Measurements from ENCODE around the gene UBAC2.

The UBAC2 gene

DNA sequence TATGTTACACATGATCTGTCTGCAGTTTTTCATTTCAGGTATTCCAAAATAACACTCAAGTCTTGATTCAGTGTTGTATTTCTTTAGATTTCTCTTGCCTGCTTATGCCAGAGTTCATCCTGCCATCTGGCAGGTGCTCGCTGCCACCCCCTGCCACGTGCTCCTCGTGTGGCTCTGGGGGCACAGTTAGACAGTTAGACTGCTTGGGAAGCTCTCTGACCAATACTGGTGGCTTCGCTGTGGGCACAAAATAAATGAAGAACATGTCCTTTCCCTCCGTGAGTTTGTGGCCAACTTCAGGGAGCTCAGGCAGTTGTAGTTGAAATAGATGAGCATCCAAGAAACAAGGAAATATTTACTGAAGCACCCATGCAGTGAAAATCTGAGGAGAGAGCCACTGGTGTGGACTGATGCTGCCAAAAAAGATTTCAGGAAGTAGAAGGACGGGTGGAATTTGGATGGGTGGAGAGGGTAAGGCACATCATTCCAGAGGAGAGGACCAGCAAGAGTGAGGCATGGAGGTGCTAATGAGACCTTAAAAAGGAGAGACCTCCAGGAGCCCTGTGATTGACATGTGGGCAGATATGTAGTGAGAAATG is 144.1 kb downstream of the UBAC2 start:
- no peak for DNase-seq

- DNase-seq, result no peak
Observed at GRCh38 chr13:99345345-99345744, 144.7 kb downstream of the UBAC2 start.

DNA sequence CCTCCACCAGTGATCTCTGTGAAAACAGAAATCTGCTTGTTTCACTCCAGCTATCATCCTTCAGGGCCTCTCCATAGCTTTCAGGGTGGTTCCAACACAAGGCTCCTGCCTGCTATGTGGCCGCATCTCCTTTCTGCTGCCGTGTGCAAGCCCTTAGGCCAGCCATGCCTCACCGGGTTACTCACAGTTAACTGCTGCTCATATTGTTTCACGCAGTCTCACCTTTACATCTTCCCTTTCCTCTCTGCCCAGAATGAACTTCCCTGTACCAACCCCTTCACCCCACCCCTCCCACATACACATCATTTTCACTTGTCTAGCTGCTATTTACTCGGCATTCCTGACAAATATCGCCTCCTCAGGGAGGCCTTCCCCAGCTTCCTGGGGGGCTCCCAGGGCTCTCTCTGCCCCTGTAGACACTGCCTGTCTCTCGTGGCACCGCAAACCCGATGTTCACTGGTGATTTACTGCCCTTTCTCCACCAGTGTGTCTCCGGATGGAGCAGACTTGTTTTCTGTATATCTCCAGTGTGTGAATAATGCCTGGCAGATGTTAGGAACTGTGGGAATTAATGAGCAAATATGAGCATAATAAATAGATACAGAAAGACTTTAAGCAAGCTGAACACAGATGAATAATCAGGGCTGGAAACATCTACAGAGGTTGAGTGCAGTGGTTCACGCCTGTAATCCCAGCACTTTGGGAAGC is 145.8 kb downstream of the UBAC2 start:
- DNase-seq, result no peak

GRCh38 chr13:99347335-99347878 is 146.8 kb downstream of the UBAC2 start:
- DNase-seq, result no peak

- DNase-seq, result no peak
Observed at GRCh38 chr13:99347911-99348451, 147.3 kb downstream of the UBAC2 start.

DNA sequence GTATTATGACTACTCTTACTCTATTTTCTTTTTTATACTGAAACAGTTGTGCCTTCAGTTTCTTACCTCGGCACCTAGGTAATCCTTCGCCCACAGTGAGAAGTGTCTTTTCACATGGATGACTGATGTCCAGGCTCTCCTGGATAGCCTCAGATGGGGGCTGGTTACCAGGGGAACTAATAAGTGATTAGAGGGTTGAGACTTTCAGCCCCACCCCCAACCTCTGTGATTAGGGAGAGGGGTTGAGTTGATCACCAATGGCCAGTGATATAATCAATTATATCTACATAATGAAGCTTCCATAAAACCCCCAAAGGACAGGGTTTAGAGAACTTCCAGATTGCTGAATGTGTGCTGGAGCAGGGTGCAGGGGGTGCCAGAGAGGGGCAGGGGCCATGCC is 149.5 kb downstream of the UBAC2 start:
- DNase-seq, result no peak

DNA sequence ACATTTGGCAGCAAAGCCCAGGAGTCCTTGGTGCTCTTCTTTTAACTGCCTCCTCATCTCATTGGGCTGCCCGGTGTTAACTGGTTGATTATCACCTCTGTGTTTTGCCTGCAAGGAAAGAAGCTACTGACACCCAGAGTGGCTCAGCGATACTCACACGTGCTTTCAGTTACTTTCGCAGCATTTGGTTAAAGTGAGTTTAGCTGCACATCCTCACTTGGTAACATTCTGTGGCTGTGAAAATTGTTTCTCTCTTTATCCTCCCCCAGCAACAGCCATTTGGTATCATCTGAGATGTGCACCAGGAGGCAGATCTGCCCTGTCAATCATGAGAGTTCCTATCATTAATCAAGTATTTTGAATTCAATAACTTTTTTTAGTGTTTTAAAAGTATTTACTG is 151.1 kb downstream of the UBAC2 start:
- DNase-seq, result peak; percentile 63

DNA sequence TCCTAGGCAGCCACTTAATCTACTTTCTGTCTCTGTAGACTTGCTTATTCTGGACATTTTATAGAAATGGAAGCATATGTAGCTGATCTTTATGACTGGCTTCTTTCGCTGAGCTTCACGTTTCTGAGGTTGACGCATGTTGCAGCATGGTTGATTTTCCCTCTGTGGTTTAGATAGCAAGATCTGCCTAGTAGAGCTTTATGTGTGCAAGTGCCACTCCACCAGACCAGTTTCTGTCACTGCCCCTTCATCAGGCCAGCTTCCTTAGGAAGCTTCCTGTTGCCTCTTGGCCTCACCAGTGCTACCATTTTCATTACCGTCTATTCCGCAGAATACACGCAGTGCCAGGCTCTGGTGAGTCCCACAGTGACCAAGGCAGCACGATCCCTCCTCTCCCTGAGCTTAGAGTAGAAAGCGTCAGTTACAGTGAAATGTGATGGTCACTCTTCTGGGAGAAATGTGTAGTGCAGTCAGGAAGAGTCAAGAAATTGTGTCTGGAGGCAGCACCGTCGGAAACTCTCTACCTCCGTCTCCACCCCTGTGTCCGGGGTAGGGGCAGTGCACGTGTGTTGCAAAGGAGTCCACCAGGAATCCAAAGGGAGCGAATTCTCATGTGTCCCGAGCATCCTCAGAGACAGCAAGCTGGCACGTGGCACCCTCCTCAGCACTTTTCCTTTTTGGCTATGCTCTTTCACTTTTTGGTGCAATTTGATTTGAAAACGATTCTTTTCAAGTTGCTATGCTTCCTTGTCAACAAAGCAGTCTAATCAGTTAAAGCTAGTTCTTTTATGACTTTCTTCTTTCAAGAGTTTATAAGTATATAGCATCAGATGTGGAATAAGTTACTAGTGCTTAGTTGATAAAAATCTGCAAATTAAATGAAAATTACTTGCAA is 151.9 kb downstream of the UBAC2 start:
- peak; percentile 46 for DNase-seq

- no peak for DNase-seq
Observed at GRCh38 chr13:99353246-99353600, 152.6 kb downstream of the UBAC2 start.

GRCh38 chr13:99353836-99354235 is 153.2 kb downstream of the UBAC2 start:
- peak; percentile 43 for DNase-seq

GRCh38 chr13:99354371-99354951 is 153.8 kb downstream of the UBAC2 start:
- peak; percentile 53 for DNase-seq

DNA sequence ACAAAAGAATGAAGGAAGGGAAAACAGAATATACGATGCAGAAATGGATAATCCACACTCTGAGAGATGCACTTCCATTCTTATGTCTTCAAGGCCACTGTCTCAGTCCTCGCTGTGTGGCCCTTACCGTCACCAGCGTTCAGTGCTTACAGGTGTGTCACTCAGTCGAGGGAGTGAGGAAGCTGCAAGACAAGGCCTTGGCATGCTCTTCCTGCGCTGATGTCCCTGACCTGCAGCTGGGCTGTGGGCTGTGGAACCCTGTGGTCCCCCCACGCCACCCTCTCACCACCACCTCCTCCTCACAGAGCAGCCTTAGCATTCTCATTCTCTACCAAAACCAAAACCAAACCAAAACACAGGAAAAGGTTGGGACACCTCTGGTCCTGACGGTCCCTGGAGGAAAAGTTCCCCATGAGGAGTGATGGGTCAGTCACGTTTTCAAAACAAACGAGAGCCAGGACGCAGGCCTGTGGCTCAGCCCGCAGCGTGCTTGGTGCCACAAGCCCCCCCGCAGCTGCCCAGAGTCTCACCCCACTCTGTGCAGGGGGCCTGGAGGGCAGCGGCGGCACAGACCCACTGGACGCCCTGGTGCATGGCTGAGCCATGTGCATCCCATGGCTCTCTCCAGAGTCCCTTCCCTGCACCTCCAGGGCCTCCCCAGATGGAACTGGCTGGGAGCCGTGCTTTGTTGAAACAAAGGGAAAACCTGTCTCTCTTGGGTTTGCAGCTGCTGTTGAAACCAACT is 154.8 kb downstream of the UBAC2 start:
- peak; percentile 53 for DNase-seq

DNA sequence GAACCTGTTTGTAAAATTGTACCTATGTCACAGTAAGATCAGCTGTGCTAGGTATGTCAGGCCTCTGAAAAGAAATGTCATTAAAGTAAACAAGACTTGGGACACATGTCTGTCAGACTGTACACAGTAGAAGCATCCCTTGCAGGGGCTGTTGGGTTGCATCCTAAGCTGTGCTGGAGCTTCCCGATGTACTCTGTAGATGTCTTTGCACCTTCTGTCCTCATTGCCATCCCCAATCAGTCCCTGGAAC is 155.3 kb downstream of the UBAC2 start:
- DNase-seq, result no peak

DNA sequence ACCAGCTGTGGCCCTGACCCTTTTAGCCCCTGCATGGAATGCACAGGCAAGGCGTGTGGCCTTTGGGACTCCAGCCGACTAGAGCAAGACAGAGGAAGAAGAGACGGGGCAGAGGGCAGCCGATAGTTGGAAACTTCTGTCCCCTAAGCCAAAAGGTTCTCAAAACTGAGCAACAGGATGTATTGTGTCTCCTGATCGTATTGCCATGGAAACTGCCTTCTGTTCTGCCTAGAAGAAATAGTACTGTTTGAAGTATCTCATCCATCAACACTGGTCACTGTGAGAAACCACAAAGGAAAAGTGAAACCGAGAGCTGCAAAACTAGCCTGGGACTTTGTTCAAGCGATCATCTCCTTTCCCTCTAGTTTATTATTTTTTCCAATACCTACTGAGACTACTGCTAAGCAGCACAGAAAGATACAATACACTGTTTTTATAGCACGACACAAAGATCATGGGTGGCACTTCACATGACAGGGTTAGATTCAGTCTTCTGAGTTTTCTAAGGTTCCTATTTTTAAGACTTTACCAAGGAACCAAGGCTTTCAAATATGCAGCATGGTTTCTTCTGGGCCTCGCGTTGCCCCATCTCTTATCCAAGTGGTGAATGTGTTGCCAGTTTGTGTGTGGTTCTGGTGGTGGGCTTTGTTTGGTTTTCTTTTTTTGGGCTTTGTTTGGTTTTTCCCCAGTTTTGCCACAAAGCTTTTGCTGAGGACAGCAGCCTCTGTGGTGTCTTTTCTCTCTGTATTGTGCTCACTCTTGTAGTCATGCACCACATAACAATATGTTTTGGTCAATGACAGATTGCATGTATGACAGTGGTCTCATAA is 155.8 kb downstream of the UBAC2 start:
- DNase-seq, result peak; percentile 58

- peak; percentile 73 for DNase-seq
Observed at GRCh38 chr13:99357131-99357596, 156.5 kb downstream of the UBAC2 start.

GRCh38 chr13:99357941-99358340 is 157.3 kb downstream of the UBAC2 start:
- DNase-seq, result peak; percentile 55

- DNase-seq, result peak; percentile 6
Observed at GRCh38 chr13:99359528-99359927, 158.9 kb downstream of the UBAC2 start.

GRCh38 chr13:99360696-99361095 is 160.0 kb downstream of the UBAC2 start:
- DNase-seq, result peak; percentile 3

GRCh38 chr13:99361197-99361596 is 160.5 kb downstream of the UBAC2 start:
- peak; percentile 23 for DNase-seq

- peak; percentile 2 for DNase-seq
Observed at GRCh38 chr13:99362362-99362761, 161.7 kb downstream of the UBAC2 start.

- peak; percentile 6 for DNase-seq
Observed at GRCh38 chr13:99363391-99363790, 162.7 kb downstream of the UBAC2 start.

All from CD4-positive, alpha-beta T cell treated with Interleukin-17A for 4 hours (primary cell).